22Rv1 (cell line): ENCODE results near the gene UNK.
A peak's percentile ranks its signal among the peaks of the same experiment; 100 is the strongest.
"Not testable (repeated sequence)": the region's sequence is repeated elsewhere in the genome, so short reads cannot be mapped to it uniquely, and the experiment has no call there.

ENCODE experiments used
- H3K27ac ChIP-seq: fragments of 450-650 bp; 2 replicates; pipeline ENCODE4 v1.5.1; 2017
- CTCF ChIP-seq: fragments of 450-650 bp; IDR thresholded peaks from 2 replicates; pipeline ENCODE4 v1.5.1; 2017; ENCODE audit warnings: mild to moderate bottlenecking
- ZFX ChIP-seq: fragments of 450-650 bp; IDR thresholded peaks from 2 replicates; pipeline ENCODE4 v1.6.1; 2017; ENCODE audit warnings: antibody characterized with exemption, borderline replicate concordance

Gene UNK

DNA sequence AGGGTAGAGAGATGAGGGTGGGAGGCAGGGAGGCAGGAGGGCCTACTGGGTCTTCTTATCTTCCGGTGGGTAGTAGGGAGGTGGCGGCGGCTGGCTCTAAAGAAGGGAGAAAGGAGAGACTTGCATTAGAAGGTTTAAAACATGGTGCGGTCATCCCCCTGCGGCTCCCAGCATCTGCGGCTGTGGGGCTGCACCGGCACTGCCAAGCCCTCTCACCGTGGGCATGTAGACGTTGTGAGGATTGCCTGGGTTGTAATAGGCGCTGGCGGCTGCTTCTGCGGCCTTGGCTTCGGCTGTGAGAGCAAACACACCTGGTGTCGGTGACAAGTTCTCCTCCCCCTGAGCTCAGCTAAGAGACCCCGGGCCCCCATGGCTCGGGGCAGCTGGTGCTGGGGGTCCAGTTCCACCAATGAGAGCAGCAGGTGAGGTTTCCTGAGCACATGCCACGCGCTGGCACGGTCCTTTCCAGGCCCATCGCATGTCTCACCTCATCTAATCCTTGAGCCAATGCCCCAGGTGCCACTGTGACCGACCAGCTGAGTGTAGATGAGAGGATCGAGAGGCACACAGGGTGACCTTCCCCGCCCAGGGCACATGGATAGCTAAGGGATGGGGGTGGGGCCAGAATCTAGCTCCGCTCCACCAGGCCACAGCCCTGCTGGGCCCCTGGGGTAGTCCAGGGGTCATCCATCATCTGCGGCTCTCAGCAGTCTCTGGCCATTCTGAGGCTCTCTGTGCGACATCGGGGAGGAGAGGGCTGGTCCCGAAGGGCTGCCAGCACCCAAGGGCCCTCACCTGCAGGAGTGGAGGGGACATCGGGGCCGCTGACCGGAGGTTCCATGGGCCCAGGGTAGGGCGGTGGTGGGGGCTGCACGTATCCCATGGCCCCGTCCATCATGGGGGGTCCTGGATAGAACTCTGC is 62.3 kb downstream of the UNK start:
- no peak overlapping the region for H3K27ac ChIP-seq

DNA sequence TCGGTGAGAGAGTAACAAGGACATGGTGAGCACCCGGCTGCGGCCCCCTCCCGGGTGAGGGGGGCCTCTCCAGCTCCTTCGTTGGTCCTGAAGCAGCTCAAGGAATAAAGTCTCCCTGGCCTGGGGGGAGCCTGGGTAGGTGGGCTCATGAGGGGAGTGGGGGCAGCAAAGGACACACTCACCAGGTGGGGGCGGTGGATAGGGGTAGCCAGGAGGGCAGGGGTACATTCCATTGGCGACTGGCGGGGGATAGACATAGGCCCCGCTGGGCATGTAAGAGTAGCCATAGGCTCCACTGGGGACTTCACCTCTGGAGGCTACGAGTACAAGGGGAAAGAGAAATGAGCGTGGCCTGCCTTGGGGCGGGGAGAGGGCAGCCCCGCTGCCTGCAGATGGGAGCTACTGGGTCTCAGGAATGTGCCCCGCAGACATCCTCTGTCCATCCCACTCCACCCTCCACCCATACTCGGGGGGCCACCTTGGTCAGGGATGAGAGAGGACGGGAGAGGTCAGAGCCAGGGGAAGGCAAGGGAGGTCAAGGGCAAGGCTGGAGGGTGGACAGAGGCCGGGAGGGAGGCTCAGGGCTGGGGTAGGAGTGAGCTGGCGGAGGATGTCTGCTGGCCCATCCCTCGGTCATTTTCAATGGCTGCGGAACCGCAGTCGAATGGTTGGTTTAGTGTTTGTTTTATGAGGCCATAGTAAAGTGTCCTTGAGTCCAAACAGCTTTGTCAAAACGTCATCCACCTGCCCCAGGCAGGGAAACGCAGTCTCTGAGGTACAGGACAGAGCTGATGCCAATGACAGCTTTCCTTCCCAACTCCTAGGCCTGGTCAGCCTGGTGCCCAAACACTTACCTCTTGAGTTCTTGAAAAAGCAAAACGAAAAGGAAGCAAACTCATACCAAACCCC is 63.3 kb downstream of the UNK start:
- TF ChIP-seq ZFX = no peak
- TF ChIP-seq CTCF = no peak
- no peak overlapping the region for H3K27ac ChIP-seq

More for the DNA sequence above, 62.3 kb downstream of the UNK start:
- no peak for TF ChIP-seq ZFX
- no peak for TF ChIP-seq CTCF

- H3K27ac ChIP-seq = no peak overlapping the region
- TF ChIP-seq ZFX = no peak
- peak; percentile 92 for TF ChIP-seq CTCF
Observed at GRCh38 chr17:75848523-75849278, 64.1 kb downstream of the UNK start.

DNA sequence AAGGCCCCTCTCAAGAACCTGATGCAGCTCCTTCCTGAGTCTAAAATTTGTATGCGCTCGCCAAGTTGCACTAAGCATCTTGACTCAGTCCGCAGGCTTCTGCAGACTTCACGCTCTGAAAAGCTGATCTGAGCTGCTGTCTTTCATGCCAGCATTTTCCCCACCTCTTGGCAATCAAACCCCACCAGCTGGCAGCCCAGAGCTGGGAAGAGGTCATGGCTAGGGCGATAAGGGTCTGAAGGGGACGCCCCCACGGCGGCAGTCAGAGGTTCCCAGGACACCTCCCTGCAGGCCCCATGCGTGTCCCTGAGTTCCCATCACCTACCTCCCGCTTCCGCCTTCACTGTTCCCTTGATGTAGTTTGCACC is 64.7 kb downstream of the UNK start:
- no peak for TF ChIP-seq CTCF
- TF ChIP-seq ZFX = no peak

DNA sequence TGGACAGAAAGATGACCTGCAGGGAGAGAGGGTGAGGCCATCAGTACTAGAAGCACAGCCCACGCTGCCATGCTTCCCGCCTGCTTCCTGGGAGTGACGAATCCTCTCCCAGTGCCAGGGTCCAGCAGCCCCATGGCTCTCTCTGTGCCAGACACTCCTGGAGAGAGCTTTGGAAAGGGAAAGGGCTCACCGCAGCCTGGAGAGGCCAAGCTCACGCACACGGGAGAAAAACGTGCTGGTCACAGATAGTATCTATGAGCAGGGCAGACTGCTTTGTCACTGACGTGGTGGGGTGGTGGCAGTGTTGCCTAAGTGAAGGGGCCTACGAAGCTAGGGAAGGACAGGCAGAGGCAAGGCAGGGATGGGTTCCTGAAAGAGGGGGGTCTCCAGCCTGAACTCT is 65.1 kb downstream of the UNK start:
- H3K27ac ChIP-seq = no peak overlapping the region
- no peak for TF ChIP-seq ZFX
- TF ChIP-seq CTCF = no peak

More for the DNA sequence above, 64.7 kb downstream of the UNK start:
- H3K27ac ChIP-seq = no peak overlapping the region

DNA sequence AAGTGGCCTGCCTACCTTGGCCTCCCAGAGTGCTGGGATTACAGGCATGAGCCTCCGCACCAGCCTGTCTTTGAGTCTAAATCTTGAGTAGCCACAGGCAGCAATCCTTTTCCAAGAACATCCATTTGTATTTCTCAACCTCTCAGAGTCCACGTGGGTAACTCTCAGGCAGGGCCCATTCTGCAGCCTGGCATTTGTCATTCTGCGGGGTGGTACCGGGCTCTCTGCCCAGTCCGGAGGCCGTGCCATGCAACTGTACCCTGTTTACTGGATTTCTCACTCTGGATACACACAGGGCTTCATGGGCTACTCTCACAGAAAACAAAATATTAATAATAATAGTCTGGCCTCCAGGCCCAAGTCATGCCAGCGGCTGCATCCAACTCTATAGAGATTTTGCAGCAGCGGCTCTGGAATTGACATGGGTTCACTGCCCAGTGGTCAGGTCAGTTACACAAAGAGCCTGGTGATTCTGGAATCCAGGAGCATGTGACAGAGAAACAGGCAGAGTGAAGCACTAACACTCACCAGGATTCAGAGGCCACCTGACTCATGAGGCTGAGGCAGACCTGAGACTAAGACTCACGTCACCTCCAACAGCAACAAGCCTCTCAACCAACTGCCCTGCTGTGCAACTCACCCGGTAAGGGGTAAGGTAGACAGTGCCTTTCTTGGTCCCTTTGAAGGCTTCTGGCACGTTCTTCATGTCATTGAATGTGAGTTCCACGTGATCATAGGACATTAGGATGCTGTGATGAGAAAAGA is 66.5 kb downstream of the UNK start:
- H3K27ac ChIP-seq = no peak overlapping the region
- TF ChIP-seq ZFX (no peak), CTCF (no peak)

GRCh38 chr17:75851693-75851991 is 67.0 kb downstream of the UNK start:
- not testable (repeated sequence) for H3K27ac ChIP-seq
